Ascending aorta (tissue), 2 donors: ENCODE measurements around the gene GRIA4. TPM values are rescaled to one million over a fixed set of nuclear protein-coding genes. Genes with fewer than 3 reads are reported as not detected.

ENCODE experiments used
- DNase-seq, 2 donors: peaks; one replicate each; pipeline ENCODE4 v3.0.0-alpha.2; 2019; ENCODE audit warnings: low spot score in 2 of 2
- H3K27ac ChIP-seq, 2 donors: fragments of 200-600 bp; sonication (generic); one replicate each; pipeline ENCODE4 v1.5.1; 2016 to 2017; ENCODE audit warnings: mild to moderate bottlenecking in 1 of 2
- H3K27me3 ChIP-seq: fragments of 200-600 bp; sonication (generic); one replicate; pipeline ENCODE4 v1.5.1; 2017
- H3K36me3 ChIP-seq, 2 donors: fragments of 200-600 bp; sonication (generic); one replicate each; pipeline ENCODE4 v1.5.1; 2016
- H3K4me1 ChIP-seq, 2 donors: fragments of 200-600 bp; sonication (generic); one replicate each; pipeline ENCODE4 v1.5.1; 2016 to 2017; ENCODE audit warnings: mild to moderate bottlenecking in 1 of 2
- H3K4me3 ChIP-seq, 2 donors: fragments of 200-600 bp; sonication (generic); one replicate each; pipeline ENCODE4 v1.5.1; 2016 to 2017; ENCODE audit warnings: mild to moderate bottlenecking in 1 of 2
- H3K9me3 ChIP-seq, 2 donors: fragments of 200-600 bp; sonication (generic); one replicate each; pipeline ENCODE4 v1.5.1; 2016
- intact Hi-C: fragments of 100-400 bp; cut with DNase I; formaldehyde crosslinking; loops from one replicate; pipeline ENCODE4 v1.15.1; 2023
- total RNA-seq: library from RNA; depleted of rRNA; stranded (reverse); fragments of >200 nt; gene quantifications from one replicate; pipeline ENCODE4 v1.1.0, GENCODE V29; 2016
- TF ChIP-seq, protein P1 (sequence below), 3 experiments: fragments of 200-600 bp in 2 of 3; fragments of 450-650 bp in 1 of 3; sonication (generic) in 2 of 3; IDR thresholded peaks; one replicate each; pipeline ENCODE4 v1.5.1; 2016 to 2019; ENCODE audit warnings: antibody characterized with exemption in 3 of 3, mild to moderate bottlenecking in 1 of 3, moderate library complexity in 1 of 3

The GRIA4 gene
- total RNA-seq, 1 donor from 2014 or later = not detected

DNA sequence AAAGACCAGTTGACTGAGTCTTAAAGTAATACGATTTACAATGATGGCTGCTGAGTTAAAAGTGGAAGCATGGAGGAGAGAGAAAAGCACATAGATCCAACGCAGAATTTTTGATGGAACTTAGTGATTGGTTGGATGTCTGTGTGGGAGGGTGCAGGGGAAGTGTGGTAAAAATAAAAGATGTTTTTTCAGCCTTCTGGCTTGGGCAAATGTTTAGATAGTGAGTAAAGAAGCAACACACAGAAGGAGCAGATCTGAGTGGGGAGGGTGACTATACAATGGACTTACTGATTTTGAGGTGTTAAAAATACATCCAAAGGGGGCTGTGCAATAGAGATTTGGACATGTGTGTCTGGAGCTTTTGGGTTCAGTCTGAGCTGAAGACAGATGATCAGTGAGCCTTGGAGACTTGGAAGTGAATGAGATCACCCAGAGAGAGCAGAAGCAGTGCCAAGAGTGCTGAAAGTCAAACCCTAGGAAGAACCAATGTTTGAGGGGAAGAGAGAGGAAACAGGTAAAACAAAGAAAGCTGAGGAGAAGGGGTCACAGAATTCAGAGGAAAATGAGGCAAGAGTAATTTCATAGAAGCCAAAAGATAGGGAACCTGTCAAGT, 8.6 kb downstream of the GRIA4 start:
- H3K4me1 ChIP-seq = no peaks in the 10 kb centered on the region
- intact Hi-C loops = no loop called here
- H3K27me3 ChIP-seq = no peaks in the 10 kb centered on the region
- no peak for DNase-seq
- H3K9me3 ChIP-seq = no peaks in the 10 kb centered on the region
- TF ChIP-seq, protein P1, sequence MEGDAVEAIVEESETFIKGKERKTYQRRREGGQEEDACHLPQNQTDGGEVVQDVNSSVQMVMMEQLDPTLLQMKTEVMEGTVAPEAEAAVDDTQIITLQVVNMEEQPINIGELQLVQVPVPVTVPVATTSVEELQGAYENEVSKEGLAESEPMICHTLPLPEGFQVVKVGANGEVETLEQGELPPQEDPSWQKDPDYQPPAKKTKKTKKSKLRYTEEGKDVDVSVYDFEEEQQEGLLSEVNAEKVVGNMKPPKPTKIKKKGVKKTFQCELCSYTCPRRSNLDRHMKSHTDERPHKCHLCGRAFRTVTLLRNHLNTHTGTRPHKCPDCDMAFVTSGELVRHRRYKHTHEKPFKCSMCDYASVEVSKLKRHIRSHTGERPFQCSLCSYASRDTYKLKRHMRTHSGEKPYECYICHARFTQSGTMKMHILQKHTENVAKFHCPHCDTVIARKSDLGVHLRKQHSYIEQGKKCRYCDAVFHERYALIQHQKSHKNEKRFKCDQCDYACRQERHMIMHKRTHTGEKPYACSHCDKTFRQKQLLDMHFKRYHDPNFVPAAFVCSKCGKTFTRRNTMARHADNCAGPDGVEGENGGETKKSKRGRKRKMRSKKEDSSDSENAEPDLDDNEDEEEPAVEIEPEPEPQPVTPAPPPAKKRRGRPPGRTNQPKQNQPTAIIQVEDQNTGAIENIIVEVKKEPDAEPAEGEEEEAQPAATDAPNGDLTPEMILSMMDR (IDR thresholded peaks at IDR 0.05) = no peak
- no peaks in the 10 kb centered on the region for H3K36me3 ChIP-seq
- no peak overlapping the region for H3K4me3 ChIP-seq
- H3K27ac ChIP-seq = peak overlapping the region in 1 of 2 donors; percentile 18

DNA sequence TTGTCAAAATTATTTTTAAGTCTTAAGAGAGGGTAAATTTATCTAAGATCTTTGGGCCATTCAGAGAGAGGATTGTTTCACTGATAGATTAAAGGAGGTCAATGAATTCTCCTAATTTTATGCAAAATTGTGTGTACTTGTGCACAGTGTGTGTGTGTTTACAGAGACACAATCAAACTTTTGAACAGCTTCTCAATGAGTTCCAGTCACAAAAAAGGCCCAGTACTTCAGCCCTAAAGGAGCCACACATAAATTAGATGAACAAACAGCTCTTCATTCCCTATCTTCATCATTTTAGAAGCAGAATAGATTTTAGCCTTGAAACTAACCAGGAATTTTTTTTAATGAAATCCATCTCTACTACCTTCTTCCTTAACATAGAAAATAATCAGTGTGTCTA, 9.7 kb downstream of the GRIA4 start:
- no peak overlapping the region for H3K27ac ChIP-seq
- no peaks in the 10 kb centered on the region for H3K27me3 ChIP-seq
- H3K9me3 ChIP-seq = no peaks in the 10 kb centered on the region
- intact Hi-C loops = no loop called here
- DNase-seq = no peak
- H3K36me3 ChIP-seq = no peaks in the 10 kb centered on the region
- no peaks in the 10 kb centered on the region for H3K4me1 ChIP-seq
- no peak overlapping the region for H3K4me3 ChIP-seq
- TF ChIP-seq, protein P1 (IDR thresholded peaks at IDR 0.05) = no peak

DNA sequence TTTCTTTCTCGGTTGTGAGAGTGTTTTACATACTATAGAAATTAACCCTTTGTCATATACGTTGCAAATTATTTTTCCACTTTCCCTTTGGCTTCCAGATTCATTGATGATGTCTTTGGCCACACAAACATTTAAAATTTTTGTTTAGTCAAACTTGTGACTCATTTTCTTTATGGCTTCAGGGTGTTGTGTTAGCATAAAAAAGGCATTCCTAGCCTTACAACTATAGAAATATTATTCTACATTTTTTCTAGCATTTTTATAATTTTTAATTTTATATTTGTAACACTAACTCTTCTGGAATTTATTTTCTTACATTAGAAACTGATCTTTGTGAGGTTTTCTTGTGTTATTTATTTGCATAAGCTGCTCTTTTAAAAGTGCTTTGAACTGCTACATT, 12.1 kb downstream of the GRIA4 start:
- Histone ChIP-seq H3K9me3 (no peaks in the 10 kb centered on the region), H3K27ac (no peak overlapping the region), H3K4me1 (no peaks in the 10 kb centered on the region), H3K27me3 (no peaks in the 10 kb centered on the region), H3K4me3 (no peak overlapping the region), H3K36me3 (no peaks in the 10 kb centered on the region)
- intact Hi-C loops = no loop called here
- TF ChIP-seq, protein P1 (IDR thresholded peaks at IDR 0.05) = no peak
- no peak for DNase-seq

DNA sequence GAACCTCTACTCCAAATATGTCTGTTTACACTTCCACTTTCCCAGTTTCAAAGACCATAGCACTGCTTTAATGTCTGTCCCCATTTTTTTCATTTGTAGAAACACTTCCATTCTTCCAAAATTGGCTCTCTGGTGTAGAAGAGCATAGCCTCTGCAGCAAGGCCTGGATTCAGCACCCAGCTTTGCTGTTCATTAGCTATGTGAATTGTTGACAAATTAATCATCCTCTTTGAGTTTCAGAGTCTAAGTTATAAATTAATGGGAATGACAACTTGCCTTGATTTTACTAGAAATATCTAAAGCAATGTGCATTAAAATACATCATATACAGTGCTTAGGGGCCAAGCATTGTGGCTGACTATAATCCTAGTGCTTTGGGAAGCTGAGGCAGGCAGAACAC, 22.4 kb downstream of the GRIA4 start:
- no peaks in the 10 kb centered on the region for H3K36me3 ChIP-seq
- TF ChIP-seq, protein P1 (IDR thresholded peaks at IDR 0.05) = no peak
- no peak for DNase-seq
- no peak overlapping the region for H3K4me3 ChIP-seq
- no peaks in the 10 kb centered on the region for H3K4me1 ChIP-seq
- no peaks in the 10 kb centered on the region for H3K9me3 ChIP-seq
- no peaks in the 10 kb centered on the region for H3K27me3 ChIP-seq
- no peak overlapping the region for H3K27ac ChIP-seq
- intact Hi-C loops = no loop called here

DNA sequence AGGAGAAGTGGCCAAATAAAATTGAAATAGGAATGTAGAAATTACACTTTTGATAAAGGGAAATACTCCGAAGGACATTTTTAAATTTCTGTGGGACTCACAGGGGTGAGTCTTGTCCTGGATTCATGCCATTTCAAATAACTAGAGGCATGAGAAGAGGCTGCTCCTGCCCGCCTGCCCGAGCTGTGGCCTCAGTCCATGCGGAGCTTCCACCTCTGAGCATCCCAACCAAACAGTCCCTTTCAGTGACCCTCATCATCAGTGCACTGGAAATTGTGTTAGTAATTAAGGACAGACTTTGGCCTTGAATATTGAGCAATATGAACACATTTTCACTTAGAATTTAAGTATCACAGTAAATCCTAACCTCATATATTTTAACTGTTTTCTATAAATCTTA, 25.6 kb downstream of the GRIA4 start:
- no peak overlapping the region for H3K27ac ChIP-seq
- no peaks in the 10 kb centered on the region for H3K27me3 ChIP-seq
- no peaks in the 10 kb centered on the region for H3K4me1 ChIP-seq
- DNase-seq = no peak
- no peak overlapping the region for H3K4me3 ChIP-seq
- no peaks in the 10 kb centered on the region for H3K9me3 ChIP-seq
- TF ChIP-seq, protein P1 (IDR thresholded peaks at IDR 0.05) = no peak
- H3K36me3 ChIP-seq = no peaks in the 10 kb centered on the region
- intact Hi-C loops = no loop called here

DNA sequence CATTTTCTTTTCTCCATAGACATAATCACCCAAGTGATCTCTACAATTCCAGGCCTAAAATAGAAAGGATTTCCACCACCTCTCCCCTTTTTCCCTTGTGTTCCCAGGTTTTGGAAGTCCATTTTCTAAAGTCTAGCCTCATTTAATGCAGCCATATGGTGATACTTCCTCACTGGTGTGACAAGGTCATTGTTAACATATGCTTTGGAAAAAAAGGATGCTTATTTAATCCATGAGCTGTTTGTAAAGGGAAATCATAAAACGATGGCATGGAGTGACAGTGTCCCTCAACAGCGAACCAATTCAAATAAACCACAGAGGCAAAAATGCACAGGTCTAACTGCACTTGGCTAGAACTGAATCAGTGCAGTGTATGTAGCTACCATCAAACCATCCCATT, 26.6 kb downstream of the GRIA4 start:
- intact Hi-C loops = no loop called here
- TF ChIP-seq, protein P1 (IDR thresholded peaks at IDR 0.05) = no peak
- Histone ChIP-seq H3K9me3 (no peaks in the 10 kb centered on the region), H3K4me1 (no peaks in the 10 kb centered on the region), H3K27ac (no peak overlapping the region), H3K4me3 (no peak overlapping the region), H3K27me3 (no peaks in the 10 kb centered on the region), H3K36me3 (no peaks in the 10 kb centered on the region)
- no peak for DNase-seq
